GM18508 (cell line): ENCODE measurements around the gene SREK1.
"Not testable (repeated sequence)": the region's sequence is repeated elsewhere in the genome, so short reads cannot be mapped to it uniquely, and the experiment has no call there.

Experiments
- ATAC-seq: cut with Tn5 transposase; IDR thresholded peaks from one replicate; pipeline ENCODE4 v1.9.1; 2021; ENCODE audit warnings: moderate number of reproducible peaks; ENCODE audit not compliant: insufficient read depth, unreplicated experiment

The SREK1 gene

GRCh38 chr5:66144074-66144833 is at the start of gene SREK1:
TSS of gene SREK1 (plus strand) at chr5:66144300. CDS start at chr5:66144377, 77 bp downstream.
- ATAC-seq: peak; percentile 77

GRCh38 chr5:66100851-66101250 is 43.2 kb upstream of the SREK1 start:
- no peak for ATAC-seq

GRCh38 chr5:66113160-66113559 is 30.9 kb upstream of the SREK1 start:
- ATAC-seq: no peak

GRCh38 chr5:66118304-66118703 is 25.8 kb upstream of the SREK1 start:
- no peak for ATAC-seq

GRCh38 chr5:66122379-66123034 is 21.6 kb upstream of the SREK1 start:
- ATAC-seq: no peak

GRCh38 chr5:66129144-66129543 is 15.0 kb upstream of the SREK1 start:
- no peak for ATAC-seq

GRCh38 chr5:66130493-66130892 is 13.6 kb upstream of the SREK1 start:
- no peak for ATAC-seq

- no peak for ATAC-seq
Measured at GRCh38 chr5:66134407-66134861, 9.7 kb upstream of the SREK1 start.

- no peak for ATAC-seq
Measured at GRCh38 chr5:66136053-66136452, 8.0 kb upstream of the SREK1 start.

GRCh38 chr5:66136944-66137343 is 7.2 kb upstream of the SREK1 start:
- not testable (repeated sequence) for ATAC-seq

- peak; percentile 52 for ATAC-seq
Measured at GRCh38 chr5:66138637-66139317, 5.3 kb upstream of the SREK1 start.

GRCh38 chr5:66139318-66139712 is 4.8 kb upstream of the SREK1 start:
- ATAC-seq: no peak

GRCh38 chr5:66142417-66142816 is 1.7 kb upstream of the SREK1 start:
- ATAC-seq: no peak

- ATAC-seq: peak; percentile 16
Measured at GRCh38 chr5:66143473-66144073, 527 bp upstream of the SREK1 start.

GRCh38 chr5:66144834-66145390 is 812 bp downstream of the SREK1 start:
- ATAC-seq: peak; percentile 26

GRCh38 chr5:66145737-66146136 is 1.6 kb downstream of the SREK1 start:
- ATAC-seq: no peak

- ATAC-seq: no peak
Measured at GRCh38 chr5:66149950-66150349, 5.8 kb downstream of the SREK1 start.

GRCh38 chr5:66151030-66151429 is 6.9 kb downstream of the SREK1 start:
- no peak for ATAC-seq

GRCh38 chr5:66151491-66151890 is 7.4 kb downstream of the SREK1 start:
- no peak for ATAC-seq

- ATAC-seq: no peak
Measured at GRCh38 chr5:66157046-66157445, 12.9 kb downstream of the SREK1 start.
